Activated naive CD4-positive, alpha-beta T cell treated with Interleukin-2 at 50 U/mL for 16 hours (primary cell): Measurements from ENCODE around the gene BABAM2.
"Not testable (repeated sequence)": the region's sequence is repeated elsewhere in the genome, so short reads cannot be mapped to it uniquely, and the experiment has no call there.

ENCODE experiments used
- DNase-seq: peaks from one replicate; pipeline ENCODE4 v3.0.0-alpha.2; 2020

Gene BABAM2

GRCh38 chr2:28369358-28369757, 478.8 kb downstream of the BABAM2 start:
- no peak for DNase-seq

GRCh38 chr2:28370354-28370753, 479.8 kb downstream of the BABAM2 start:
- DNase-seq = no peak

DNA sequence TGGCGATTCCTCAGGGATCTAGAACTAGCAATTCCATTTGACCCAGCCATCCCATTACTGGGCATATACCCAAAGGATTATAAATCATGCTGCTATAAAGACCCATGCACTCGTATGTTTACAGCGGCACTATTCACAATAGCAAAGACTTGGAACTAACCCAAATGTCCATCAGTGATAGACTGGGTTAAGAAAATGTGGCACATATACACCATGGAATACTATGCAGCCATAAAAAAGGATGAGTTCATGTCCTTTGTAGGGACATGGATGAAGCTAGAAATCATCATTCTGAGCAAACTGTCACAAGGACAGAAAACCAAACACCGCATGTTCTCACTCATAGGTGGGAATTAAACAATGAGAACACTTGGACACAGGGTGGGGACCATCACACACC, 481.2 kb downstream of the BABAM2 start:
- DNase-seq = not testable (repeated sequence)

- DNase-seq = no peak
These were observed 483.3 kb downstream of the BABAM2 start for GRCh38 chr2:28373854-28374253.

GRCh38 chr2:28374331-28374730, 483.8 kb downstream of the BABAM2 start:
- no peak for DNase-seq

GRCh38 chr2:28375236-28375635, 484.7 kb downstream of the BABAM2 start:
- no peak for DNase-seq

- no peak for DNase-seq
These were observed 485.5 kb downstream of the BABAM2 start for GRCh38 chr2:28375742-28376631.

GRCh38 chr2:28377195-28377816, 486.8 kb downstream of the BABAM2 start:
- DNase-seq = no peak

GRCh38 chr2:28377984-28378678, 487.6 kb downstream of the BABAM2 start:
- DNase-seq = no peak

DNA sequence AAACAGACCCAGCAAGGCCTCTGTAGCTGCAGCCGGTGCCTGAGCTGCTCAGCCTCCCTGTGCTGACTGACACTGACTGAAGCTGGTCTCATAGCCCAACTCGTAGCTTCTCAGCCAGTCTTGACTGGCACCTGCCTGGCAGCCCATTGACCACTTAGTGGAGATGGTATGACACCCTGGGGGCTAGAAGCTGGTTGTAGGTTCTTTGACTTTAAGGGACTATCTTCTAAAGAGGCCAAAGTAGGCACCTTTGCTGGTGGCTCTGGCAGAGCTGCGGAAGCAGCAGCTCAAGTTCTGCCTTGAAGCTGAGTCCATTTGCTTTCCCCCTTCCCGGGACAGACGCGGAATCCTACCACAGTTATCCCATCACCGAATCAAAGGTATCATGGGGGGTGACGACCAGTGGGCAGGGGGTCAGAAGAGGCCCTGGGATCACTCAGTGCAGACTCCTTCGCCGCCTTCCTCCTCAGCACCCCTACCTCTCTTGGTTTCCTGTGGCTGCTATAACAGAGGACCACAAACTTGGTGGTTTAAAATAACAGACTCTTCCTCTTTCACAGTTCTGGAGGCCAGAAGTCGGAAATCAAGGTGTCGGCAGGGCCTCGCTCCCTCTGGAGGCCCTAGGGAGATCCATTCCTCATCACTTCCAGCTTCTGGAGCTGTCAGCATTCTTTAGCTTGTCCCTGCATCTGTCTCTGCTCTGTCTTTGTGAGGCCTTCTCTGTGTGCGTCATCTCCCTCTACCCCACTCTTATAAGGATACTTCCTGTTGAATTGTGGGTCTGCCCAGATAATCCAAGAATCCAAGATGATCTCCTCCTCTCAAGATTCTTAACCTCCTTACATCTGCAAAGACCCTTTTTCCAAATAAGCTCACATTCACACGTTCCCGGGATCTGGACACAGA, 488.4 kb downstream of the BABAM2 start:
- DNase-seq = no peak

DNA sequence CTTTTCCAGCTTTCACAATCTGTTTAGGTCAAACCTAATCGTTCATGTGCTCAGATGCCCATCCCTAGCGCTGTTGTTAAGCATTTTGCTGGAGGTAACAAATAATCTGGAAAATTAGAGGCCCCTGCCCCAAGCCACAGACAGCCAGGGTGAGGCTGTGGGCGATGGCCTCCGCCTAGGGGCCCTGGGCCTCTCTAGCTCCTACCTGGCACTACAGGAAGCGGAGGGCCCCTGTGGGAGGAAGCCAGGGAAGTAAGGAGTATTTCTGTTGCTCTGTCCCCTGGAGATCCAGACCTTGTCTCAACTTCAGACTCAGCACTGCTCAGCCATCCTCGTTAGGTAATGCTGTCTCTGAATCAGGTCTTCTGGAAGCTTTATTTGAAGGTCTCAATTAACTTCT, 489.7 kb downstream of the BABAM2 start:
- DNase-seq = no peak

- no peak for DNase-seq
These were observed 491.0 kb downstream of the BABAM2 start for GRCh38 chr2:28381225-28382180.

DNA sequence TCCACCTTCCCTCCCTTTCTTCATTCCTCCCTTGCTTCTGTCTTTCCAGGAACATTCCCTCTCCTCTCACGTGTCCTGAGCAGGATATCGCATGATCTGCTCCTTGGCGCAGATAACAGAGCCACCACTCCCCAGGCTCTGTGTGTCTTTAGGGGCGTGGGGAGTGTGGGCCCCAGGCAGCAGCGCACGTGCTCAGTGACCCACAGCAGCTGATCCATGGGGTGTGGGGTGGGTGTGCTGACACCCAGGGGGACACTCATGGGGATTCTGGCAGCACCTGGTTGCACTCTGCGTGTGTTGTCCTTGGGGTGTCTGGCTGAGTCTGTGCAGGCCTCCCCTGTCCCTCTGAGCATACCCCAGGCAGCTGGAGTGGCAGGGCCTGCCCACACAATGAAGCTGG, 492.2 kb downstream of the BABAM2 start:
- no peak for DNase-seq

DNA sequence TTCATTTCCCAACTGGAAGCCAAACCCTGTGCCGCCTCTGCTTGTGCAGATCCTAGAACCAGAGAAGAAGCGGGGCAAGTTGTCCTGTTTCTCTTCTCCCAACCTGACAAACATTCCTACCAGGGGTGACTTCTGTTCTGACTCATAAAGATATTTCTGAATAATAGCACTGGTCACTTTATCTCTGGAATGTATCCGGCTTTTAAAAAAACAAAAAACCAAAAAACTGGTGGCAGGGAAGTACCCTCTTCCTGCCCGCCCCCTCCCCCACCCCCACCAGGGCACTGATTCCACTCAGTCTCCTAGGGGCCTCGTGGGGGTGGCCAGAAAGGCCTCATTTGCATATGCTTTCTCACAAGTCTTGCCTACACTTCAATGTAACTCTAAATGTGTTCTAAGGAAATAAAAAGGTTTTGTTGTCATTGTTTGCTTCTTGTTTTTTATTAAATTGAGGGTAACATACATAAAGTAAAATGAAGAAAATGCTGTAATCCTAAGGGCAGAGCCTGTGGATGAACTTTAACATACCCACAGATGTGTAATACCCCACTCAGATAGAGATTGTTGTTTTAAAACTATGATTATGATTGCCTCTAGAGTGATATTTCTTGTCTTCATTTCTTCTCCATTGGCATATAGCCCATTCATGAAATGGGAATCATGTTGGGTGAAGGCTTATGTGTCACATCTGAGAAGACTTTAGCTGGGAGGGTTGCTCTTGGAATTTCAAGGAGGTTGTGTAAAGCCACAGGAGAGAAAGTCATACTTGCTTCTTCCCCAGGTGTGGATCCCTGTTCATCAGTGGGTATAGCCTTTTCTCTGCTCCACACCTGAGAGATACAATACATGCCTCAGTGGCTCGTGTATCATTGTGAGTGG, 496.8 kb downstream of the BABAM2 start:
- DNase-seq = no peak
